Measurements from ENCODE around the gene MITF. TPM values are rescaled to one million over a fixed set of nuclear protein-coding genes. Genes with fewer than 3 reads are reported as not detected.

Gene MITF
- total RNA-seq, 4 donors from 2014 or later, result 12.2 to 20.9 (median 17.1) TPM

GRCh38 chr3:69856965-69857705 is 117.9 kb downstream of the MITF start:
- no peak for TF ChIP-seq CTCF (IDR thresholded peaks at IDR 0.05)
- no peak for TF ChIP-seq POLR2A (IDR thresholded peaks at IDR 0.05)
- no peak for TF ChIP-seq EP300 (IDR thresholded peaks at IDR 0.05; ENCODE audit: low read depth)
- TF ChIP-seq POLR2AphosphoS5 (IDR thresholded peaks at IDR 0.05), result no peak
- no peak for DNase-seq
- Histone ChIP-seq H3K27ac (no peak overlapping the region), H3K4me1 (peaks cover 0 to 23% (median 0%) of the 10 kb centered on the region in 4 donors), H3K36me3 (no peaks in the 10 kb centered on the region), H3K4me3 (no peak overlapping the region), H3K9me3 (no peaks in the 10 kb centered on the region), H3K27me3 (no peaks in the 10 kb centered on the region)
- in situ Hi-C loops (cut with MboI; ENCODE audit: low pct_ligation_motif_present in 1 of 4, low pct_unique_long_range_greater_than_20kb in 1 of 4, low sequenced_read_pairs in 3 of 4), result no loop called here
- 51 to 67% methylated on average over 3 of the region's 3 CpGs for WGBS, 2 donors (ENCODE audit: low coverage in 1 of 2)
- intact Hi-C loops (cut with DNase I; ENCODE audit: low total_unique reads), result no loop called here

- Histone ChIP-seq H3K4me3 (no peak overlapping the region), H3K27ac (no peak overlapping the region), H3K27me3 (no peaks in the 10 kb centered on the region), H3K9me3 (no peaks in the 10 kb centered on the region), H3K36me3 (no peaks in the 10 kb centered on the region), H3K4me1 (peaks cover 0 to 18% (median 7%) of the 10 kb centered on the region in 4 donors)
- 64 to 78% methylated on average over 2 to 3 of the region's 3 CpGs for WGBS, 2 donors (ENCODE audit: low coverage in 1 of 2)
- intact Hi-C loops (cut with DNase I; ENCODE audit: low total_unique reads), result no loop called here
- DNase-seq, result no peak
- no peak for TF ChIP-seq EP300 (IDR thresholded peaks at IDR 0.05; ENCODE audit: low read depth)
- no peak for TF ChIP-seq POLR2A (IDR thresholded peaks at IDR 0.05)
- TF ChIP-seq POLR2AphosphoS5 (IDR thresholded peaks at IDR 0.05), result no peak
- no peak for TF ChIP-seq CTCF (IDR thresholded peaks at IDR 0.05)
- in situ Hi-C loops (cut with MboI; ENCODE audit: low pct_ligation_motif_present in 1 of 4, low pct_unique_long_range_greater_than_20kb in 1 of 4, low sequenced_read_pairs in 3 of 4), result no loop called here
These were observed 122.3 kb downstream of the MITF start for GRCh38 chr3:69861556-69861955.

- TF ChIP-seq POLR2A (IDR thresholded peaks at IDR 0.05) (no peak), POLR2AphosphoS5 (IDR thresholded peaks at IDR 0.05) (no peak), EP300 (IDR thresholded peaks at IDR 0.05; ENCODE audit: low read depth) (no peak), CTCF (IDR thresholded peaks at IDR 0.05) (no peak)
- Histone ChIP-seq H3K4me3 (no peak overlapping the region), H3K27me3 (no peaks in the 10 kb centered on the region), H3K36me3 (no peaks in the 10 kb centered on the region), H3K9me3 (no peaks in the 10 kb centered on the region), H3K27ac (peak overlapping the region; percentile 2 to 69 (median 49)), H3K4me1 (peaks cover 0 to 15% (median 9%) of the 10 kb centered on the region in 4 donors)
- DNase-seq, result no peak
- intact Hi-C loops (cut with DNase I; ENCODE audit: low total_unique reads) (no loop called here), in situ Hi-C loops (cut with MboI; ENCODE audit: low pct_ligation_motif_present in 1 of 4, low pct_unique_long_range_greater_than_20kb in 1 of 4, low sequenced_read_pairs in 3 of 4) (no loop called here)
- WGBS, 2 donors (ENCODE audit: low coverage in 1 of 2), result 81 to 88% methylated on average over 3 of the region's 3 CpGs
These were observed 124.9 kb downstream of the MITF start for GRCh38 chr3:69864141-69864540.

- intact Hi-C loops (cut with DNase I; ENCODE audit: low total_unique reads), result no loop called here
- H3K4me3 ChIP-seq, result no peak overlapping the region
- no peaks in the 10 kb centered on the region for H3K9me3 ChIP-seq
- in situ Hi-C loops (cut with MboI; ENCODE audit: low pct_ligation_motif_present in 1 of 4, low pct_unique_long_range_greater_than_20kb in 1 of 4, low sequenced_read_pairs in 3 of 4), result no loop called here
- WGBS, 2 donors (ENCODE audit: low coverage in 1 of 2), result 38 to 40% methylated on average over 2 of the region's 2 CpGs
- H3K36me3 ChIP-seq, result no peaks in the 10 kb centered on the region
- TF ChIP-seq POLR2A (IDR thresholded peaks at IDR 0.05), result no peak
- no peak for TF ChIP-seq CTCF (IDR thresholded peaks at IDR 0.05)
- no peak for TF ChIP-seq EP300 (IDR thresholded peaks at IDR 0.05; ENCODE audit: low read depth)
- TF ChIP-seq POLR2AphosphoS5 (IDR thresholded peaks at IDR 0.05), result no peak
- peaks cover 0 to 15% (median 9%) of the 10 kb centered on the region in 4 donors for H3K4me1 ChIP-seq
- H3K27ac ChIP-seq, result peak overlapping the region; percentile 2 to 69 (median 49)
- no peaks in the 10 kb centered on the region for H3K27me3 ChIP-seq
- DNase-seq, result no peak
These were observed 125.5 kb downstream of the MITF start for GRCh38 chr3:69864766-69865165.
